Measurements from ENCODE around the gene PSMA6.

- TF ChIP-seq EZH2phosphoT487 (IDR thresholded peaks at IDR 0.05; ENCODE audit: borderline replicate concordance, low read length) (no peak), CTCF (conservative IDR thresholded peaks at IDR 0.05; ENCODE audit: low read depth, low read length) (no peak), EZH2 (IDR thresholded peaks at IDR 0.05; ENCODE audit: low read length, unreplicated experiment) (no peak)
Measured at GRCh38 chr14:35342489-35343010, 50.4 kb downstream of the PSMA6 start.

Measured in PC-3 (cell line).